Common myeloid progenitor, CD34-positive (primary cell): Measurements from ENCODE around the gene GALNT15.

Experiments used
- CTCF ChIA-PET: fragments of 350-600 bp; sonication (Branson Sonifier 250); formaldehyde crosslinking; loops from one replicate; lab custom pipeline; 2021; ENCODE audit warnings: antibody characterized with exemption; lab: Charles Lee
- POLR2A ChIA-PET: fragments of 350-600 bp; sonication (Branson Sonifier 250); formaldehyde crosslinking; loops from one replicate; lab custom pipeline; 2021; ENCODE audit warnings: antibody characterized with exemption; lab: Charles Lee
- DNase-seq, 3 donors: peaks; one replicate each; pipeline versions ENCODE4 v3.0.0 to v3.0.0-alpha.2; 2013
- H3K27ac ChIP-seq, 2 experiments: 1 replicate in 1 of 2; 2 replicates in 1 of 2; pipeline ENCODE4 v1.7.0; 2013; ENCODE audit warnings: inconsistent platforms in 2 of 2, low read length in 2 of 2, mild to moderate bottlenecking in 2 of 2, low read depth in 1 of 2, moderate library complexity in 1 of 2; ENCODE audit not compliant: severe bottlenecking in 2 of 2, insufficient read depth in 1 of 2, poor library complexity in 1 of 2
- H3K27me3 ChIP-seq, 5 experiments: replicated peaks in 2 of 5; 1 replicate in 3 of 5; 2 replicates in 2 of 5; pipeline versions ENCODE4 v1.6.1 to v1.7.0; 2013; ENCODE audit warnings: low read length in 4 of 5, mild to moderate bottlenecking in 2 of 5, moderate library complexity in 2 of 5, inconsistent platforms in 1 of 5; ENCODE audit not compliant: insufficient read depth in 5 of 5, control insufficient read depth in 4 of 5
- H3K36me3 ChIP-seq, 4 experiments: 1 replicate in 2 of 4; 2 replicates in 2 of 4; pipeline versions ENCODE4 v1.6.1 to v1.7.0; 2013; ENCODE audit warnings: low read length in 3 of 4, control low read depth in 1 of 4, mild to moderate bottlenecking in 1 of 4; ENCODE audit not compliant: control insufficient read depth in 4 of 4, insufficient read depth in 4 of 4
- H3K4me1 ChIP-seq, 4 experiments: 1 replicate in 3 of 4; 2 replicates in 1 of 4; pipeline versions ENCODE4 v1.6.1 to v1.7.1; 2013; ENCODE audit warnings: low read length in 3 of 4, mild to moderate bottlenecking in 3 of 4, control low read depth in 1 of 4, inconsistent platforms in 1 of 4, moderate library complexity in 1 of 4; ENCODE audit not compliant: control insufficient read depth in 4 of 4, insufficient read depth in 4 of 4; ENCODE audit errors: control extremely low read depth in 1 of 4
- H3K4me3 ChIP-seq, 7 experiments: 1 replicate in 4 of 7; 2 replicates in 3 of 7; pipeline versions ENCODE4 v1.5.1 to v1.7.0; 2013; ENCODE audit warnings: mild to moderate bottlenecking in 7 of 7, low read length in 6 of 7, moderate library complexity in 6 of 7, inconsistent platforms in 2 of 7, low read depth in 2 of 7, control low read depth in 1 of 7; ENCODE audit not compliant: insufficient read depth in 4 of 7, control insufficient read depth in 1 of 7; ENCODE audit errors: extremely low read depth in 1 of 7
- H3K9me3 ChIP-seq, 5 experiments: 1 replicate in 4 of 5; 2 replicates in 1 of 5; pipeline versions ENCODE4 v1.6.1 to v1.7.1; 2013; ENCODE audit warnings: low read length in 4 of 5, mild to moderate bottlenecking in 2 of 5, inconsistent platforms in 1 of 5, low read depth in 1 of 5, moderate library complexity in 1 of 5; ENCODE audit not compliant: control insufficient read depth in 4 of 5, insufficient read depth in 2 of 5; ENCODE audit errors: control extremely low read depth in 1 of 5
- WGBS: methylation state at CpG from one replicate; pipeline ENCODE4 v1.1.5; 2013; ENCODE audit not compliant: insufficient coverage; 5-methylcytosine and 5-hydroxymethylcytosine counted together

The GALNT15 gene

DNA sequence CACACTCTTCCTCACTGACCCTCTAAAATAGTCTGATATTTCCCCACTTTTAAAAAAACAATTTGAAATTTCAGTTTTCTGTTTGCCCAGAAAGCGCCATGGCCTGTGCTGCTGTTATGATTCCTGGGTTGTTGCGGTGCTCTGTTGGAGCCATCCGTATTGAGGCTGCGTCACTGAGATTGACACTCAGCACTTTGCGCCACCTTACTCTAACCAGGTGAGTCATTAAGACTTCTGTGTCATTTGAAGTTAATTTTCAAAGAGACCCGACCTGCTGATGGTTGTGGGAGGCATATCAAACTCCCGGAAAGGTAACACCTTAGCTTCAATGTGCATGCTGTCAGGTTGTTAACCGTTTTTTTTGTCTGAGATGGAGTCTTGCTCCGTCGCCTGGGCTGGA, 96.4 kb downstream of the GALNT15 start:
- Histone ChIP-seq H3K4me3 (no peak overlapping the region), H3K4me1 (peaks cover under 1 to 11% (median 10%) of the 10 kb centered on the region in 4 experiments), H3K27me3 (no peaks in the 10 kb centered on the region), H3K27ac (no peak overlapping the region), H3K9me3 (no peaks in the 10 kb centered on the region), H3K36me3 (peaks cover 0 to 29% (median 15%) of the 10 kb centered on the region in 4 experiments)
- POLR2A ChIA-PET: no interaction called here
- CTCF ChIA-PET: interaction anchor here (5.9 to 6.2 kb wide), 2 partner anchors 13 to 19 kb away, joined by 33 to 38 read pairs; no protein-coding TSS in a partner anchor
- 99% methylated on average over 10 of the region's 10 CpGs for whole genome bisulfite sequencing
- DNase-seq: no peak

DNA sequence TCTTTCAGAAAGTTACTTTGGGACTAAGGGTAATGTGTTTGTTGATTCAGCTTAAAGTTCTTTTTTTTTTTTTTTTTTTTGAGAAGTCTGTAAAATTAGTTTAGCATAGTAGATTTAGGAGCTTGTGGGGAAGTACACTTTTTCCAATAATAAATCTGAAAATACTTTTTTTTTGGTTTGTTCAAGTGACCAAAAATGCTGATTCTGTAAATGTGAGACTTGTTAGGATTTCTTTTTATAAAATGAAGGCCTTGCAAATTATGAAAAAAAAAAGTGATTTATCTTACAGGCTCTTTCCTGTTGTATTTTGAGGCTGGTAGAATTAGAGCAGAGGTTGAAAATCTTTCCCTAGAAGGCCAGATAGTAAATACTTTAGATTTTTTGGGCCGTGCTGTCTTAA, 98.1 kb downstream of the GALNT15 start:
- no peak overlapping the region for H3K4me3 ChIP-seq
- no CpG with 5 or more reads among the region's 1 CpG for WGBS
- POLR2A ChIA-PET: interaction anchor here (0.6 kb wide), 1 partner anchor 274 kb away, joined by 3 read pairs; no protein-coding TSS in a partner anchor
- CTCF ChIA-PET: interaction anchor here (0.5 to 6.2 kb wide), 5 partner anchors 8 to 258 kb away, joined by 3 to 38 read pairs (median 5); no protein-coding TSS in a partner anchor
- H3K4me1 ChIP-seq: no peaks in the 10 kb centered on the region
- H3K27ac ChIP-seq: no peak overlapping the region
- peaks cover 2 to 33% (median 21%) of the 10 kb centered on the region in 4 experiments for H3K36me3 ChIP-seq
- H3K27me3 ChIP-seq: no peaks in the 10 kb centered on the region
- DNase-seq: no peak
- no peaks in the 10 kb centered on the region for H3K9me3 ChIP-seq

DNA sequence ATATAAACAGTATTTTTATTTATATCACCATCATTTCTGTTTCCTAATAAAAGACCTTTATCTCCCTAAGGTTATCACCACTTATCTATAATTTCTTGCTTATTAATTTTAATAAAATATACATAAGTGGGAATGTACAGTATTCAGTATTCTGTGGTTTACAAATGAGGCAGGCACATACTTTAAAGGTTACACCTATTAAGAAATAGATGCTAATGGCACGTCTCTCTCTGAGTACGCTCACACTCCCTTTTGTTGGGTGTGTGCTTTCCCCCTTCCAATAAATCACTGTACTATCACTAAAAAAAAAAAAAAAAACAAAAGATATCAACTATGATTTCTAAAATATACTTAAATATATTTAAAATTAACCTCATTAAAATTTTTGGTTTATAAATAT, 99.4 kb downstream of the GALNT15 start:
- ChIA-PET POLR2A (no interaction called here), CTCF (interaction anchor here (1.8 kb wide), 1 partner anchor 278 kb away, joined by 6 read pairs; no protein-coding TSS in a partner anchor)
- no peak for DNase-seq
- Histone ChIP-seq H3K4me3 (no peak overlapping the region), H3K9me3 (no peaks in the 10 kb centered on the region), H3K27ac (no peak overlapping the region), H3K27me3 (no peaks in the 10 kb centered on the region), H3K4me1 (no peaks in the 10 kb centered on the region), H3K36me3 (peaks cover 4 to 38% (median 26%) of the 10 kb centered on the region in 4 experiments)
- WGBS: no CpG with 5 or more reads among the region's 2 CpGs

DNA sequence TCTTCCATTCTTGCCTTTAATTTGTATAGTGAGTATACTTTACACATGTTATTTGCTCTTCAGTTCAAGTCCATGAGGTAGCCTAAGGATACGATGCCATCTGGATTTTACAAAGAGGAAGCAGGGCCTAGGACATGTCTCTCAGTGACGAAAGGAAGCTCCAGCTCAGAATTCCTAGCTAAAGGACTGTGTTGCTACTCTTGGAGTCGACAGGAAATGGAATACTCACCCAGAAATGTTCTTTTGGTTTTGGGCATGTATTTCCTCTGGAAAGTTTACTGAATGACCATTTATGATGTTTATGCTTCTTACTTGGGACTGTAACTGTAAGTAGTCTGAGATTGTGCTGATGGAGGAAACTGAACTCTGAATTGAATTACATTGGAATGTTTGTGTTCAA, 103.0 kb downstream of the GALNT15 start:
- 100% methylated on average over 2 of the region's 3 CpGs for WGBS

DNA sequence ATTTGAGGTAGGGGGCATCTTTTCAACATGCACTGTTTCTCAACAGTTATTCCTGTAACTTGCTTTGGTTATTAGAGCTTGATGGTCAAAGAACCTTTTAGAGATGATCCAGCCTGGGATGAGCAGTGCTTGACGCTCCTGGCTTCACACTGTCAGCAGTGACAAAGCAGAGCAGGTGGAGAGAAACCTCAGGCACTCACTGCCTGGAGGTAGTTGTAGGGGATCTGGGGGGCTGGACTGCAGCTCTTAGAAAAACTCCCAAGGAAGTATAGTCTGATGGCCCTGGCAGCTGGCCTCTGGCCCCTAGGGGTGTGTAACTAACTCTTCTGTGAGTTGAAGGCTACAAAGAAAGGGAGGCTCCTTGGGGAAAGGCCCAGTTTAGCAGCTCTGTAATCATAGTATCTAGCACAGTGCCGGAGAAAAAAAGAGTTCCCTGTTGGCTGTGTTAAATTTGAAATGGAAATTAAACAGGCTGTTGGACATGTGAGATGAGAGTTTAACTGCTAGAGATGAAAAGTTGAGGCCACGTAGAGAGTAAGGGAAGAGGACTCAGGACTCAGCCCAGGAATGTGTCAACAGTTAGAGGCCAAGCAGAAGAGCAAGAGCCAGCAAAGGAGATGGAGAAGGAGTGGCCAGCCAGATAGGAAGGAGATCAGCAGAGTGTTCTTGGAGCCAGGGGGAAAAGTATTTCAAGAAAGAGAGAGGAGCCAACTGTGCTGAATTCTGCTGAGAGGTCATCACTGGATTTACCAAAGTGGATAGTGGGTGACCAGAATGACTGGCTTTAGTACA, 104.7 kb downstream of the GALNT15 start:
- Histone ChIP-seq H3K27me3 (no peaks in the 10 kb centered on the region), H3K4me1 (no peaks in the 10 kb centered on the region), H3K36me3 (peaks cover 9 to 48% (median 23%) of the 10 kb centered on the region in 4 experiments), H3K27ac (no peak overlapping the region), H3K4me3 (no peak overlapping the region), H3K9me3 (no peaks in the 10 kb centered on the region)
- POLR2A ChIA-PET: no interaction called here
- 100% methylated on average over 3 of the region's 3 CpGs for WGBS
- CTCF ChIA-PET: interaction anchor here (1.7 to 2.7 kb wide), 3 partner anchors 7 to 10 kb away, joined by 3 to 7 read pairs (median 4); no protein-coding TSS in a partner anchor
- no peak for DNase-seq

More for the DNA sequence above, 103.0 kb downstream of the GALNT15 start:
- H3K4me1 ChIP-seq: no peaks in the 10 kb centered on the region
- no peaks in the 10 kb centered on the region for H3K9me3 ChIP-seq
- no peak overlapping the region for H3K27ac ChIP-seq
- DNase-seq: no peak
- POLR2A ChIA-PET: no interaction called here
- CTCF ChIA-PET: interaction anchor here (0.8 to 2.7 kb wide), 5 partner anchors 8 to 258 kb away, joined by 3 to 7 read pairs (median 3); no protein-coding TSS in a partner anchor
- no peak overlapping the region for H3K4me3 ChIP-seq
- no peaks in the 10 kb centered on the region for H3K27me3 ChIP-seq
- peaks cover 6 to 32% (median 18%) of the 10 kb centered on the region in 4 experiments for H3K36me3 ChIP-seq

DNA sequence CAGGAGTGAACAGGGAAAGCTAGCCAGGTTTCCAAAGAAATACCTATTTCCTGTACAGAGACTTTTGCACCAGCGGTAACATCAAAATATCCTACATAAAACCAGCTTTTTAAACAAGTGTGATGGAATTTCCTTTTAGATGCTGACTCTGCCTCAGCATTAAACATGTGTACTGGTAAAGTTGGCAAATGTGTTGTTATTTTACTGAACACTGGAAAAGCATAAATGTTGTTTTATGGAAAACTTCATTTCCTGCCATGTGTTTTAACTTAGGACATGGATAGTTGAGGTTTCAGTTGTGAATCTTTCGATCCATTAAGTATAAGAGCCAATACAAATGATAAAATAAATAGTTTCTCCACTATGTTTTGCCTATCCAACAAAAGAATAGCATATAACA, 106.2 kb downstream of the GALNT15 start:
- WGBS: no CpG with 5 or more reads among the region's 2 CpGs
- POLR2A ChIA-PET: no interaction called here
- Histone ChIP-seq H3K27me3 (no peaks in the 10 kb centered on the region), H3K4me1 (no peaks in the 10 kb centered on the region), H3K36me3 (peaks cover 9 to 54% (median 18%) of the 10 kb centered on the region in 4 experiments), H3K4me3 (no peak overlapping the region), H3K9me3 (no peaks in the 10 kb centered on the region), H3K27ac (no peak overlapping the region)
- CTCF ChIA-PET: interaction anchor here (1.9 kb wide), 1 partner anchor 8 kb away, joined by 4 read pairs; no protein-coding TSS in a partner anchor
- DNase-seq: no peak
